Epithelial cell of esophagus (primary cell): Measurements from ENCODE around the gene SHROOM3.

Source experiments
- DNase-seq: peaks from one replicate; pipeline ENCODE4 v3.0.0; 2010; ENCODE audit warnings: low read depth
- H3K4me3 ChIP-seq: 2 replicates; pipeline ENCODE4 v1.5.1; 2011; ENCODE audit warnings: mild to moderate bottlenecking, low read length, control low read depth
- CTCF ChIP-seq: IDR thresholded peaks from 2 replicates; pipeline ENCODE4 v1.5.1; 2011; ENCODE audit warnings: low read depth, mild to moderate bottlenecking, low read length, control low read depth, inconsistent platforms; ENCODE audit not compliant: insufficient read depth; ENCODE audit errors: missing control alignments

Gene SHROOM3

GRCh38 chr4:76488888-76489685, 54.1 kb downstream of the SHROOM3 start:
- no peak for DNase-seq
- no peak overlapping the region for H3K4me3 ChIP-seq
- TF ChIP-seq CTCF = no peak

GRCh38 chr4:76489686-76490161, 54.7 kb downstream of the SHROOM3 start:
- no peak overlapping the region for H3K4me3 ChIP-seq
- DNase-seq = no peak
- TF ChIP-seq CTCF = no peak

GRCh38 chr4:76492055-76492454, 57.0 kb downstream of the SHROOM3 start:
- no peak for DNase-seq
- TF ChIP-seq CTCF = no peak
- no peak overlapping the region for H3K4me3 ChIP-seq

GRCh38 chr4:76494243-76494642, 59.2 kb downstream of the SHROOM3 start:
- H3K4me3 ChIP-seq = no peak overlapping the region
- DNase-seq = no peak
- no peak for TF ChIP-seq CTCF

GRCh38 chr4:76494871-76495590, 60.0 kb downstream of the SHROOM3 start:
- no peak for DNase-seq
- no peak overlapping the region for H3K4me3 ChIP-seq
- TF ChIP-seq CTCF = no peak

- H3K4me3 ChIP-seq = no peak overlapping the region
- no peak for TF ChIP-seq CTCF
- DNase-seq = no peak
Measured at GRCh38 chr4:76498550-76498949, 63.5 kb downstream of the SHROOM3 start.

GRCh38 chr4:76499461-76499860, 64.4 kb downstream of the SHROOM3 start:
- no peak for DNase-seq
- H3K4me3 ChIP-seq = no peak overlapping the region
- TF ChIP-seq CTCF = no peak
